HL-60/S4 treated with phorbol 12-myristate 13-acetate at 8.2 ng/mL for 4 days and 3 days (cell line): ENCODE results near the gene LZTFL1.
"Not testable (repeated sequence)": the region's sequence is repeated elsewhere in the genome, so short reads cannot be mapped to it uniquely, and the experiment has no call there.

ENCODE experiments used
- in situ Hi-C: fragments of 300-500 bp; cut with MboI; formaldehyde crosslinking; loops from 2 replicates; pipeline ENCODE4 v1.15.0; 2022; ENCODE audit warnings: low sequenced_read_pairs

Gene LZTFL1

GRCh38 chr3:45865563-45865962 is 23.6 kb upstream of the LZTFL1 start:
- in situ Hi-C loops: no loop called here

DNA sequence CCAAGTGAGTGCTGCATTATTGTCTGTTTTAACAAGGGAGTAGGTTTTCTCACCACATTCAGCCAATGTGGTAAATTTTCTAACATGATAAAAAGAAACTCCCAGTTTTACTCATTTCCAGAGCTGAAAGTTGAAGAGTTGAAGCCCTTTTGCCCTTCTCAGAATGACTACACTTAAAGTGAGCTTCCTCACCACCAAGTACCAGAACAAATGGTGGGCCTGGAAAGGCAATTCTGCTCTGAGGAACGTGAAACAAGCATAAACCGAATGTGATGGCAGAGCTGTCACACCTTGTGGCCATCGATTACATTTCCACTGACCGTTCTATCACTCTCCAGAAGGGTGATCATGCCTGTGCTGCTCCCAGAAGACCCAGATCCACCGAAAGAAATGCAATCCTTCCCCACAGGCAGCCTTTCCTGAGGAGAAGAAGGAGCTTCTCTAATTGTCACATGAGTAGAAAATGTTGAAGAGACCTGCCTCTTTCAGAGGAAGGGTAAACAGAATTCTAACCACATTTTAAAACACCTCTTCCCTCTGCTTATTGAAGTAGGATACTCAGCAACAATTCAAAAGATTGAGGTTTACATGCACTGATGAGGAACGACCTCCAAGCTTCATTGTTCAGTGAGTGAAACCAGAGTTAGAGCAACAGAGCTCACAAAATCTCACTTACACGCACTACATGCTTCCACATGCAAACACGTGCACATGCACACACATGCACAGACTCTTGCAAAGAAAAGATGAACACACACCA is 23.0 kb upstream of the LZTFL1 start:
- in situ Hi-C loops: no loop called here

- in situ Hi-C loops: no loop called here
Observed at GRCh38 chr3:45861043-45861719, 19.3 kb upstream of the LZTFL1 start.

- in situ Hi-C loops: no loop called here
Observed at GRCh38 chr3:45860481-45860880, 18.6 kb upstream of the LZTFL1 start.

DNA sequence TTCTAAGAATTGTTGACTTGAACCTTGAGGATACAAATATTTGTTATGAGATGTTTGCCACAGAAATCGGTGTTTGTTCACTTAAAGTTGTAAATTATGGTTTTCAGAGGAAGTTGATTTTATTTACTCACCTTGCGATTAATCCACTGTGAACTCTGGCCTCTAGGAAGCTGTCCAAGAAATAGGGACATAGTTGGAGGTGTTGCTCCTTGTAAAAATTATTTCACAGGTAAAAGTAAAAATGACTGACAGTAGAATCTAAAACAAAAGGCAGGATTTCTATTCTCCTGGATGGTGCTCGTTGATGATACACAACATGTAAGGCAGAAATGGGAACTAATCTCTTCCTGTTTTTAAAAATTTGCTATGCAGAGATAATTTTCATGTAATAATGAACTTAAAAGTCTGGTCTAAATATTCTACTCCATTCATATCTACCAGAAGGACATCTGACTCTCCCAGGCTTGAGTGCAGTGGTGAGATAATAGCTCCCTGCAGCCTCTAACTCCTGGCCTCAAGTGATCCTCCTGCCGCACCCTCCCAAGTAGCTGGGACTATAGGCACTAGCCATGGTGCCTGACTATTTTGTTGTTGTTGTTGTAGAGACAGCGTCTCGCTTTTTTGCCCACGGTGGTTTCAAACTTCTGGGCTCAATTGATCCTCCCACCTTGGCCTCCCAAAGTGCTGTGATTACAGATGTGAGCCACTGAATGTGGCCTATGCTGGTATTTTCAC is 17.1 kb upstream of the LZTFL1 start:
- in situ Hi-C loops: no loop called here

- in situ Hi-C loops: not testable (repeated sequence)
Observed at GRCh38 chr3:45857024-45857423, 15.1 kb upstream of the LZTFL1 start.

GRCh38 chr3:45856323-45856722 is 14.4 kb upstream of the LZTFL1 start:
- in situ Hi-C loops: not testable (repeated sequence)

DNA sequence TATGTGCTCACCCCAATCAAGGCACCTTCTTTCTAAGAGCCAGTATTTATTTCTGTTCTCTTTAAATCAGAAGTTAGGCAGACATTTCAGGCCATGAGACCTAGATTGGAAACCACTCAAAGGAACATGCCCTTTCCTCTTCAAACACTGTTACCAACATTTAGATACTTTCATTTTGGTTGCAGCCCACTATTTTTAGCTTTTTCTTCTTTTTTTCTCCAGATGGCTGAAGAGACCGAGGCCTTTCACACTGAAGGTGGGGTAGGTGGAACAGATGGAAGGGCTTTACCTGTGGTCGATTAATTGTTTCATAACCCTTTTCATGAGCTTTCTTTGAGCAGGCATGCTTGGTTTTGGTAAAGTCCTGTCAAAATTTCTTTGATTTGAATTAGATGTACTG is 10.9 kb upstream of the LZTFL1 start:
- in situ Hi-C loops: no loop called here

- in situ Hi-C loops: no loop called here
Observed at GRCh38 chr3:45848392-45848791, 6.5 kb upstream of the LZTFL1 start.

DNA sequence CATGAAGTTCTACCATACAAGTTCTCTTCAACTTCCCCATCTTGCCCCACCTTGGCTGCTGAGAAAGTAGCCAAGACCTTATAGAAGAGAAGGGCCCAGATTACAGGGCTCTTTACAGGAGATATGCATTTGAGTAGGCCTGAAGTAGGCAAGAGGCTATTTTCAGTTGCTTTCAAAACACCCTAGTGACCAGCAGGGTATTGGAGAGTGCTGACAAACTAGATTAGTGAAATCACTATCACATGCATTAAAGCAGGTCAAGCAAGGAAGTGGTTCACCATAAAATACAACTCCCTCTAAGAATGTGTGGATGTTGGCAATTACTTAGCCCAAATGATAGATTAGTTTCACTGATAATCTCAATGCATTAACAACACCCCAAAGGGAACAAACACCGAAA is 2.7 kb upstream of the LZTFL1 start:
- in situ Hi-C loops: no loop called here

DNA sequence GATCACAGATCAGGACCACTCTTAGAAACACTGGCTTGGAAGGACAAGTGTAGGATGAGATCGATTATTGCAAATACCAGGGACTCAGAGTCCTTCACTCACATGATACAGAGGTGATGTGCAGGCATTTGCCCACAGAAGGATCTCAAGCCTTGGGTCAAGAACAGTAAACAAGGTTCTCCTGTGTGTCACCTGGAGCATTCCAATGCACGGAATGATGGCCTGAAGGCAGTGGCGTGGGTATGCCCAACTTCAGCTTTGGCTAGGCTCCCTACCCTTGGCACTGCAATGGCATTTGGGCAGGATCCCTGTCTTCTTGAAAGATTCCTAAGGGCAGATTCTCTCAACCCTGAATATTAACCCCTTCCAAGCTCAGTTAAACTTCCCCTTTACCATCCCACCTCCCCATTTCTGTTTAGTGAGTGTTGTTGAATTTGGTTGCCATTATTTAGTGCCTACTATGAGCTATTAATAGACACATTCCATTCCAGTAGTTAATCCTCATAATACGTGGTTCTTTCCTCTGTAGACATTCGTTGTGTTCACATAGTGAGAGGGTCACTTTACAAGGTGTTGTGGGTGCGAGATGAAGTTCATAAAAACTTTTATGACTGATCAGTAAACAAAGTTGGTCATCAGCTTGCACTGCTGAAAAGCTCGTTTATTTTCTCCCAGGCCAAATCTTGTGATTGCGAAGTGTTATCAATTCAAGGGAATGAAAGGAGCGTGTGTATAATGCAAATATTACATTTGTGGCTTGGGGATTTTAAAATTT is 1.1 kb upstream of the LZTFL1 start:
- in situ Hi-C loops: no loop called here

DNA sequence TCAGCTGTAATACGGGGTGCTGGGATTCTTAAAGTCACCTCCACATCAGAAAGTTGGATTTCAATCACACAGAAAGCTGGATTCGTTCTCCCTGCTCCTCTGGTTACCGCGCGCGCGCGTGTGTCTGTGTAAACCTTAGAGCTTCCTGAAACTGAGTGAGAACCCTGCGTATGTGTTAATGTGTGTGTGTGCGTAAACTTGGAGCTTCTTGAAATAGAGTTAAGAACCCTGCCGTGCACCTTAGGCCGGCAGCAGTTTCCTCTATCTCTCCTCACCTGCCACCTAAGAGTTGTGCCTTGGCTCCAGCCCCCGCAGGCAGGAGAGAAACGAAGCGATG is 531 bp downstream of the LZTFL1 start:
- in situ Hi-C loops: no loop called here

- in situ Hi-C loops: no loop called here
Observed at GRCh38 chr3:45838466-45838865, 3.5 kb downstream of the LZTFL1 start.

GRCh38 chr3:45832699-45833098 is 9.2 kb downstream of the LZTFL1 start:
- in situ Hi-C loops: no loop called here

DNA sequence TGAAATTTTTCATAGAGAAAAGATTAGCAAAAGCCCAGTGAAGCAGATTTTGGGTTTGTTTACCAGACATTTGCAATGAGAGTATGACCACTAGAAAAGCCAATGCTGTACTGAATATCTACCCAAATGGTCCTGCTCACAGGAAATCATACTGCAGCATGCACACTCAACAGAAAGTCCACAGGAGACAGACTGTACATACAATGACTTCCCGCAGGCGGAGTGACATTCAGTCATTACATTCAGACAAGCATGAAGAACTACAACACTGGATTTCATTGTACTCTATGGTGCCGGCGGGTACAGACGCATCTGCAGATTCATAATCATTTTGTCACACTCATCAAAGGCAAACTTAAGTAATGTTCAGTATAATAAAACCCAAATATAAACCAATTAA is 11.8 kb downstream of the LZTFL1 start:
- in situ Hi-C loops: no loop called here

- in situ Hi-C loops: no loop called here
Observed at GRCh38 chr3:45826908-45827307, 15.0 kb downstream of the LZTFL1 start.

- in situ Hi-C loops: no loop called here
Observed at GRCh38 chr3:45826321-45826720, 15.6 kb downstream of the LZTFL1 start.

GRCh38 chr3:45821127-45821526 is 20.8 kb downstream of the LZTFL1 start:
- in situ Hi-C loops: no loop called here

GRCh38 chr3:45819543-45819942 is 22.4 kb downstream of the LZTFL1 start:
- in situ Hi-C loops: no loop called here

- in situ Hi-C loops: no loop called here
Observed at GRCh38 chr3:45817831-45818522, 23.9 kb downstream of the LZTFL1 start.

DNA sequence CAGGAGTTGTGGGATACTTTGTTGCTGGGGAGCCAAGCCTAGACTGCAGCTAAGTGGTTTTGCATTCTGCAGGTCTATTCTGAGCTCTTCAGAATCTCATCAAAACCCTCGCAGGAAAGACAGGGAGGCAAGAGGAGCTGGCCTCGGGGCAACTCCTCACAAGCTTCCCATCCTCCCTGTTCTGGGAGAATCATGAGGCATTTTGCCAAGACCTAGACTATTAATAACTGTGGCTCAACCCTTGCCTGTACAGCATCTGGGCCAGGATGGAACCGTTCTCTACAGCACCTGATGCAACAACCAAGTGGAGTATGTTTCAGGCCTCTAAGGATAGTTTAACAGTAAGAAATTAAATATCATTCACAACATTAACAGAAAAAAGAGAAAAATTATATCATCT is 25.4 kb downstream of the LZTFL1 start:
- in situ Hi-C loops: no loop called here
